BE2C (cell line): Measurements from ENCODE around the gene PPP2R3A.
A peak's percentile ranks its signal among the peaks of the same experiment; 100 is the strongest.
"Not testable (repeated sequence)": the region's sequence is repeated elsewhere in the genome, so short reads cannot be mapped to it uniquely, and the experiment has no call there.

ENCODE experiments used
- DNase-seq: peaks from one replicate; pipeline ENCODE4 v3.0.0-alpha.2; 2020
- H3K27me3 ChIP-seq: fragments of 250-450 bp; sonication (Bioruptor Pico); 2 replicates; pipeline ENCODE4 v1.5.1; 2020; ENCODE audit warnings: mild to moderate bottlenecking
- H3K36me3 ChIP-seq: fragments of 250-450 bp; sonication (Bioruptor Pico); 2 replicates; pipeline ENCODE4 v1.5.1; 2020; ENCODE audit warnings: mild to moderate bottlenecking
- H3K4me1 ChIP-seq: fragments of 250-450 bp; sonication (Bioruptor Pico); 2 replicates; pipeline ENCODE4 v1.5.1; 2020
- H3K4me3 ChIP-seq: 2 replicates; pipeline ENCODE4 v1.5.1; 2011; ENCODE audit warnings: low read depth, low read length
- H3K9me3 ChIP-seq: fragments of 250-450 bp; sonication (Bioruptor Pico); 2 replicates; pipeline ENCODE4 v1.5.1; 2020
- TF ChIP-seq, protein P1 (sequence below): IDR thresholded peaks from 2 replicates; pipeline ENCODE4 v1.5.1; 2012; ENCODE audit warnings: mild to moderate bottlenecking, low read depth, low read length

The PPP2R3A gene

DNA sequence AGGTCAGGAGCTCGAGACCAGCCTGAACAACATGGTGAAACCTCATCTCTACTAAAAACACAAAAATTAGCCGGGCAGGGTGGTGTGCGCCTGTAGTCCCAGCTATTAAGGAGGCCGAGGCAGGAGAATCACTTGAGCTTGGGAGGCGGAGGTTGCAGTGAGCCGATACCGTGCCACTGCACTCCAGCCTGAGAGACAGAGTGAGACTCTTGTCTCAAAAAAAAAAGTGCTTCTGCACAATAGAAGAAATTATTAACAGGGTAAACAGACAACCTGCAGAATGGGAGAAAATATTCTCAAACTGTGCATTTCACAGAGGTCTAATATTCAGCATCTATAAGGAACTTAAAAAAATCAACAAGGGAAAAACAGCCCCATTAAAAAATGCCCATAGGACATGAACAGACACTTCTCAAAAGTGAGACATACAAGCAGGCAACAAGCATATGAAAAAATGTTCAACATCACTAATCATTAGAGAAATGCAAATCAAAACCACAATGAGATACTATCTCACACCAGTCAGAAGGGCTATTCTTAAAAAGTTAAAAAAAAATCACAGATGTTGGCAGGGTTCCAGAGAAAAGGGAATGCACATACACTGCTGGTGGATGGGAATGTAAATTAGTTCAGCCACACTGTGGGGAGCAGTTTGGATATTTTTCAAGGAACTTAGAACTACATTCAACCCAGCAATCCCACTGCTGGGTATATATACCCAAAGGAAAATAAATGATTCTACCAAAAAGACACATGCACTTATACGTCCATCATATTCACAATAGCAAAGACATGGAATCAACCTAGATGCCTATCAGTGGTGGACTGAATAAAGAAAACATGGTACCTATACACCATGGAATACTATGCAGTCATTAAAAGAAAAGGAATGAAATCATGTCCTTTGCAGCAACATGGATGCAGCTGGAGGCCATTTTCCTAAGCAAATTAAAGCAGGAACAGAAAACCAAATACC lies 155.1 kb downstream of the PPP2R3A start:
- no peak for DNase-seq

GRCh38 chr3:136122006-136122405 lies 156.5 kb downstream of the PPP2R3A start:
- no peak for DNase-seq
- Histone ChIP-seq H3K27me3 (no peaks in the 10 kb centered on the region; the same call in 1 of the 2 replicates), H3K9me3 (no peaks in the 10 kb centered on the region), H3K36me3 (no peaks in the 10 kb centered on the region), H3K4me1 (no peaks in the 10 kb centered on the region), H3K4me3 (no peak overlapping the region)
- TF ChIP-seq, protein P1, sequence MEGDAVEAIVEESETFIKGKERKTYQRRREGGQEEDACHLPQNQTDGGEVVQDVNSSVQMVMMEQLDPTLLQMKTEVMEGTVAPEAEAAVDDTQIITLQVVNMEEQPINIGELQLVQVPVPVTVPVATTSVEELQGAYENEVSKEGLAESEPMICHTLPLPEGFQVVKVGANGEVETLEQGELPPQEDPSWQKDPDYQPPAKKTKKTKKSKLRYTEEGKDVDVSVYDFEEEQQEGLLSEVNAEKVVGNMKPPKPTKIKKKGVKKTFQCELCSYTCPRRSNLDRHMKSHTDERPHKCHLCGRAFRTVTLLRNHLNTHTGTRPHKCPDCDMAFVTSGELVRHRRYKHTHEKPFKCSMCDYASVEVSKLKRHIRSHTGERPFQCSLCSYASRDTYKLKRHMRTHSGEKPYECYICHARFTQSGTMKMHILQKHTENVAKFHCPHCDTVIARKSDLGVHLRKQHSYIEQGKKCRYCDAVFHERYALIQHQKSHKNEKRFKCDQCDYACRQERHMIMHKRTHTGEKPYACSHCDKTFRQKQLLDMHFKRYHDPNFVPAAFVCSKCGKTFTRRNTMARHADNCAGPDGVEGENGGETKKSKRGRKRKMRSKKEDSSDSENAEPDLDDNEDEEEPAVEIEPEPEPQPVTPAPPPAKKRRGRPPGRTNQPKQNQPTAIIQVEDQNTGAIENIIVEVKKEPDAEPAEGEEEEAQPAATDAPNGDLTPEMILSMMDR: no peak

More for the DNA sequence above, 155.1 kb downstream of the PPP2R3A start:
- no peak overlapping the region for H3K4me3 ChIP-seq
- H3K36me3 ChIP-seq: no peaks in the 10 kb centered on the region
- H3K27me3 ChIP-seq: no peaks in the 10 kb centered on the region; the same call in 1 of the 2 replicates
- TF ChIP-seq, protein P1: no peak
- H3K9me3 ChIP-seq: no peaks in the 10 kb centered on the region
- no peaks in the 10 kb centered on the region for H3K4me1 ChIP-seq

GRCh38 chr3:136131647-136132046 lies 166.1 kb downstream of the PPP2R3A start:
- H3K27me3 ChIP-seq, H3K4me3 ChIP-seq, H3K9me3 ChIP-seq, H3K36me3 ChIP-seq, DNase-seq: not testable (repeated sequence)
- peaks cover 16% of the 10 kb centered on the region for H3K4me1 ChIP-seq

- H3K36me3 ChIP-seq: no peaks in the 10 kb centered on the region
- no peak overlapping the region for H3K4me3 ChIP-seq
- no peak for DNase-seq
- peaks cover 16% of the 10 kb centered on the region for H3K4me1 ChIP-seq
- no peaks in the 10 kb centered on the region for H3K9me3 ChIP-seq
- TF ChIP-seq, protein P1: no peak
- H3K27me3 ChIP-seq: no peaks in the 10 kb centered on the region
Observed at GRCh38 chr3:136134091-136134490, 168.6 kb downstream of the PPP2R3A start.

GRCh38 chr3:136135039-136135802 lies 169.7 kb downstream of the PPP2R3A start:
- TF ChIP-seq, protein P1: no peak
- DNase-seq: peak; percentile 63
- Histone ChIP-seq H3K4me3 (peak overlapping the region; percentile 7), H3K9me3 (no peaks in the 10 kb centered on the region), H3K36me3 (no peaks in the 10 kb centered on the region), H3K4me1 (peaks cover 16% of the 10 kb centered on the region), H3K27me3 (no peaks in the 10 kb centered on the region)

DNA sequence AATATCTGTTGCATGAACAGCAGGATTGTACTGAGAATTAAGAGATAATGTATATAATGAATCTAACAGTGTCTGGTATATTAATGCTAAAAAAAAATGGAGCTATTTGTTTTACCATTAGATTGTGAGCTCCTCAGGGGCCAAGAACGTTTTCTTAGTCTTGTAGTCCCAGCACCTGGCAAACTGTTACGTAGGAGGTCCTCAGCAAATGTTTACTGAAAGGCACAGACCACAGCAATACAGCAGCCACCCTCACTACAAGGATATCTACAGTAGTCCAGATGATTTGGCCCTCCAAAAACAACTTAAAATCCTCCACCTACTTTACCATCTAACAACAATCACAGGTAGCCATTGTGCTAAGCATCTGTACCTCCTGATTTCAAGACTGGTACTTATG lies 170.9 kb downstream of the PPP2R3A start:
- Histone ChIP-seq H3K27me3 (no peaks in the 10 kb centered on the region), H3K9me3 (no peaks in the 10 kb centered on the region), H3K36me3 (no peaks in the 10 kb centered on the region), H3K4me3 (no peak overlapping the region), H3K4me1 (peaks cover 16% of the 10 kb centered on the region)
- TF ChIP-seq, protein P1: no peak
- DNase-seq: no peak
